Measurements from ENCODE around the gene GATAD2A.

GRCh38 chr19:19463348-19464117 is 58.1 kb downstream of the GATAD2A start:
- TF ChIP-seq SUZ12 (IDR thresholded peaks at IDR 0.05; ENCODE audit: extremely low read depth, insufficient read depth, insufficient read length): no peak
- no peak for TF ChIP-seq ZNF274 (IDR thresholded peaks at IDR 0.05; ENCODE audit: low read depth, low read length)

Data from NT2/D1 (cell line).